GM12892 (cell line): Measurements from ENCODE around the gene PMM2.

Source experiments
- POLR2A ChIP-seq: IDR thresholded peaks from 2 replicates; pipeline ENCODE4 v1.6.1; 2011; ENCODE audit warnings: low read depth, low read length, control low read depth
- TAF1 ChIP-seq: IDR thresholded peaks from 2 replicates; pipeline ENCODE4 v1.6.1; 2011; ENCODE audit warnings: low read depth, mild to moderate bottlenecking, control low read depth, low read length, borderline replicate concordance

DNA sequence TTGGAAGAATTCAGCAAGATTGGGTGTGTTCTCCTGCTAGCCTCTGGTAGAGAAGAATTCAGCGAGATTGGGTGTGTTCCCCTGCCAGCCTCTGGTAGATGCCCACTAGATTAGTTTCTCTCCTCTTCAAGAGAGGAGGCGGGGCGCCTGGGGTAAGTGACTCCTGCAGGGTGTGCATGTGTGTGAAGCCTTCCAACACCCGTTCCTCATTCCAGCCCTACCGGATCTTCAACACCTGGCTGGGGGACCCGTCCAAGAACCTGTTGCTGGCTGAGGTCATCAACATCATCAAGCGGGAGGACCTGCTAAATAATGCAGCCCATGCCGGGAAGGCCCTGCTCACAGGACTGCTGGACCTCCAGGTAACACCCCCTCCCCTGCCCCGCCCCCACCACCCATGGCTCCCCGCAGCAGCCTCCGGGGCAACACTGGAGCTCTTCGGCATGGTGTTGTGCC, 21.5 kb upstream of the PMM2 start:
- TF ChIP-seq POLR2A, result no peak
- TF ChIP-seq TAF1, result no peak
